ENCODE measurements around the gene DIS3L2.

DNA sequence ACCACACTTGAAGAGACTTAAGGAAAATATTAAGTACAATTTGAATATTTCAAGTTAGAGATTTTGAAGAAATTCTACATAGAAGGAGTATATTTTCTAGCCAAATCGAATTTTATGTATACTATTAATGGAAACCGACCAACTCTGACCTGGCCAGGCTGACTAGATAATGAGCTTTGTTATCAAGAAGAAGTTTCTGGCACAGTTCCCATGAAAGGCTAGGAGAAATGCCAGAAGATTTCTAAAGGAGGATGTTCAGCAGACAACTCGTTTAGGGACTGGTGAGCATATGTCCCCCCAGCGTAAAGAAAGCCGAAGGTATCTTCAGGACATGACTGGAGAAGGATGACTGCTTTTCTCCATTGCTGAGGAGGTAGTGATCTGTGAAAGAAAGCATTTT lies 127.3 kb downstream of the DIS3L2 start:
- TF ChIP-seq POLR2AphosphoS5 (IDR thresholded peaks at IDR 0.05; ENCODE audit: low read depth, low read length), result no peak
- no peak for TF ChIP-seq POLR2A (IDR thresholded peaks at IDR 0.05; ENCODE audit: low read depth, low read length)
- TF ChIP-seq TAF1 (IDR thresholded peaks at IDR 0.05; ENCODE audit: borderline replicate concordance, low read depth, low read length), result no peak

Measured in GM12892 (cell line).